Measurements from ENCODE around the gene RITA1.

Gene RITA1

DNA sequence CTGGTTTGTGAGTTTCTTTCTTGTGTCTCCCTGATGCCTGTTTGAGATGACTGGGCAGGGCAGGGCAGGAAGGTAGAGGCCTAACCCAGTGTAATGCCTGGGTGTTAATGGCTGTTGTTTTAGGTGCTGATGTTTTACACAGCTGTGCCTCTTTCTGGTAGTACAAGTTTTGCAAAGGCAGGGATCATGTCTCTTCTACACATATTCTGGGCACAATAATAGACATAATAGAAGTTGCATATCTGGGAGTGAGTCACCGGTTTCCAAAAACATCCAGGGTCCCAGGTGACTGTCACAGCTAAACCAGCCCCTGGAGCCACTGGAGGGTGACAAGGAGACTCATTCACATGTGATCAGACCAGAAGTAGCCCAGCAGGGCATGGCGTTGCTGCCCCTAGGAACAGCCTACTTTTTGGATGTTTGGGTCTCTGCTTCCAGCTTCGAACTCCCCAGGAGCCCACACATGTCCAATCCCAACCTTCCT is 53.8 kb downstream of the RITA1 start:
- Histone ChIP-seq H3K9me3 (ENCODE audit: low read length) (no peaks in the 10 kb centered on the region), H3K27ac (ENCODE audit: low read depth, low read length) (no peak overlapping the region), H3K4me3 (ENCODE audit: low read depth in 1 of 2, low read length in 2 of 2) (no peak overlapping the region), H3K4me1 (ENCODE audit: insufficient read depth, low read length) (peaks cover 29% of the 10 kb centered on the region), H3K27me3 (ENCODE audit: control insufficient read depth in 1 of 2, insufficient read depth in 2 of 2, low read length in 2 of 2) (no peaks in the 10 kb centered on the region), H3K36me3 (ENCODE audit: insufficient read depth, low read length) (peaks cover 17% of the 10 kb centered on the region), H3K9ac (ENCODE audit: low read length) (no peak overlapping the region)

DNA sequence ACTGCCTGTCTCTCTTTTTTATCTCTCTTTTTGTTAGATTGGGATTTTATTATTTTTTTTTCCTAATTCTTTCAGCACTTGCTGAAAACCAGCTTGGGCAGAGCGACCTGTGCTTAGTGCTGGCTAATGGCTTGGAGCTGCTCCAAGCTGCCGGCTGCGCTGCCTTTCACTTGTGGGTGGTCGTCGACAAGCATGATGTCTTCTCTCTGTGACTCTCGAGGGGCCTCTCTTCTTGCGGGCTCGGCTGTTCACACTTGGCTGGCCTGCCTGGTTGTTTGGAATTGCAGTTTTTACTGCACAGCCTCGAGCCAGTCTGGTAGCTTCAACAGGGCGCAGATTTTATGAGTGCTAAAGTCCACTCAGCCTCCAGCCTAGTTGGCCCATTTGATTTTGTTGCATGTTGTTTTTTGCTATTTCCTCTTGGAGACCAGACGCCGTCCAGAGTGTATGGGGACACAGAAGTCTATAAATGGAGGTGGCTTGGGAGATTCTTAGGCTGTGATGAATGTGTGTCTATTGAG is 54.4 kb downstream of the RITA1 start:
- H3K36me3 ChIP-seq (ENCODE audit: insufficient read depth, low read length), result peaks cover 12% of the 10 kb centered on the region
- no peaks in the 10 kb centered on the region for H3K27me3 ChIP-seq (ENCODE audit: control insufficient read depth in 1 of 2, insufficient read depth in 2 of 2, low read length in 2 of 2)
- H3K27ac ChIP-seq (ENCODE audit: low read depth, low read length), result peak overlapping the region; percentile 12
- peaks cover 34% of the 10 kb centered on the region for H3K4me1 ChIP-seq (ENCODE audit: insufficient read depth, low read length)
- H3K9me3 ChIP-seq (ENCODE audit: low read length), result no peaks in the 10 kb centered on the region
- H3K4me3 ChIP-seq (ENCODE audit: low read depth in 1 of 2, low read length in 2 of 2), result no peak overlapping the region
- no peak overlapping the region for H3K9ac ChIP-seq (ENCODE audit: low read length)

DNA sequence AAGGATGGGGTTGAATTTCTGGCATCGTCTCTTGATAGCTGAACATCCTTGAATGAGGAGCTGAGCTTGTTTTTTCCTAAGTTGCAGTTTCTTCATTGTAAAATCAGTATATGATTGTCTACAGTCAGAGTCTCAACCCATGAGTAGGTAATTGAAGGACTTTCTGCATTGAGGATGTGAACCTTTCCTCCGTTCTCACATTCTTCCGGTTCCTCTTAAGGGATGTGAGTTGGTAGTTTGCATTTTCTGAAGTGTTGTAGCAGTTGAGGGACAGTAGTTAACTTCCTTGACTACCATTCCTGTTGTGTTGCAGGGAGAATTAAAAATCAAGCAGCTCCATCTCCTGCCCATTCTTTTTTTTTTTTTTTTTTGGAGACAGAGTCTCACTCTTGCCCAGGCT is 54.9 kb downstream of the RITA1 start:
- H3K9ac ChIP-seq (ENCODE audit: low read length), result no peak overlapping the region
- H3K4me3 ChIP-seq (ENCODE audit: low read depth in 1 of 2, low read length in 2 of 2), result no peak overlapping the region
- H3K4me1 ChIP-seq (ENCODE audit: insufficient read depth, low read length), result peaks cover 37% of the 10 kb centered on the region
- no peaks in the 10 kb centered on the region for H3K9me3 ChIP-seq (ENCODE audit: low read length)
- H3K27me3 ChIP-seq (ENCODE audit: control insufficient read depth in 1 of 2, insufficient read depth in 2 of 2, low read length in 2 of 2), result no peaks in the 10 kb centered on the region
- H3K36me3 ChIP-seq (ENCODE audit: insufficient read depth, low read length), result peaks cover 11% of the 10 kb centered on the region
- H3K27ac ChIP-seq (ENCODE audit: low read depth, low read length), result peak overlapping the region; percentile 12

DNA sequence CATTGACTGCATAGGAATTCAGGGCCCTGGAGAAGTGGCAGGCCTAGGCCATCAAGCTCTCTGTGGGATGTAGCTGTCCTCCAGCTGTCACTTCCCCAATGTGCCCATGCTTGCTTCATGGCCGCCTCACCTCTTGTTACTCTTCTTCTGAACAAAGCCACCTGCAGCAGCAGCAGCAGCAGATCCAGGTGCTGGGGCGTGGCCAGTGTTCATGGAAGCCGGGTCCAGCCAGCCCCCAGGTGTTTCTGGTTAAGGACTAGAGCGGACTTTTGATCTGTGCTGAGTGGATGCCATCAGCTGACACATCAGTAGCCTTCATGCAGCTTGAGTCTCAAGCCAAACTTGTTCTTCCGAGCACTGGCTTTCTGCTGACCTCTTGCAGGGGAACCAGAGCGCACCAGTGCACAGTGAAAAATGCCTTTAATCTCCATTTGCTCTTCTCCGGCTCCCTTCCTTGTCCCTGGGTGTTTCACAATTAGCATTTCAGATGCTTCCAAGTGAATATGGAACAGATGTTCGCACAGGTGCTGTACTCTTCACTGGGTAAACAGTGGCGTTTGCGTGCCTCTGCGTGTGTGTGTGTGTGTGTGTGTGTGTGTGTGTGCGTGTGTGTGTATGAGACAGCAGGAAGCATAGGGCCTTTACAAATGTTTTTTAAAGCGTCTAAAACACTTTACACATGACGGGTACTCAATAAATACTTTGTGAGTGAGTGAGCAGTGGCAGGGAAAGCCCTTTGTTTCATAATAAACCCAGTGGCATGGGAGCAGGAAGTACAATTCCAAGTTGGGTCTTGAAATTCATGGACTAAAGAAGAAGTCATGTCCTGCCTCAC is 55.9 kb downstream of the RITA1 start:
- peaks cover 11% of the 10 kb centered on the region for H3K36me3 ChIP-seq (ENCODE audit: insufficient read depth, low read length)
- no peak overlapping the region for H3K27ac ChIP-seq (ENCODE audit: low read depth, low read length)
- H3K9ac ChIP-seq (ENCODE audit: low read length), result no peak overlapping the region
- H3K4me3 ChIP-seq (ENCODE audit: low read depth in 1 of 2, low read length in 2 of 2), result no peak overlapping the region
- H3K27me3 ChIP-seq (ENCODE audit: control insufficient read depth in 1 of 2, insufficient read depth in 2 of 2, low read length in 2 of 2), result no peaks in the 10 kb centered on the region
- H3K4me1 ChIP-seq (ENCODE audit: insufficient read depth, low read length), result peaks cover 47% of the 10 kb centered on the region
- no peaks in the 10 kb centered on the region for H3K9me3 ChIP-seq (ENCODE audit: low read length)

All from muscle layer of colon (tissue), 2 donors.